ENCODE measurements around the gene TMEM185B.

The TMEM185B gene

DNA sequence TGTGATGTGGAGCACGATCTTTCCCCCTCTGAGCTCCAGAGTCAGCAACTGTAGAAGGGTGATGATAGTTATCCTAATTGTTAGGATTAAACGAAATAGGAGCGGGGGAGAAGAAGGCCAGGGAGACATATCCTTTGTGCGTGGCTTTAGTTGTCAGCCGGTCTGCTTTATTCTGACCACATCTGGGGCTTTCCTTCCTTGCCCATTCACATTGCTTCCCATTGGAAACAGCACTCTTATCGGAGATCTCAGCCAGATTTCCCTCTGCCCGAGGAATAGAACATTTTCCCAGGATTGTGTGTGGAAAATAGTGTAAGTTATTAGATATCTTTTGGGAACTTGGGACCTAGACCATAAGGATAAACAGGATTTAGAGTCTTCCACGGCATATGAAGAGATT lies 31.0 kb upstream of the TMEM185B start:
- Histone ChIP-seq H2AFZ (ENCODE audit: low read length) (no peak overlapping the region), H3K9me2 (replicated peaks; ENCODE audit: low read depth, low read length) (no peaks in the 10 kb centered on the region), H3K36me3 (ENCODE audit: insufficient read depth, low read length) (no peaks in the 10 kb centered on the region), H3F3A (ENCODE audit: low read depth) (no peaks in the 10 kb centered on the region), H3K9ac (ENCODE audit: low read depth, low read length, poor library complexity, severe bottlenecking) (no peak overlapping the region), H4K20me1 (ENCODE audit: insufficient read depth, low read length, poor library complexity, severe bottlenecking) (no peaks in the 10 kb centered on the region), H3K27me3 (ENCODE audit: insufficient read depth, low read length, poor library complexity, severe bottlenecking) (no peaks in the 10 kb centered on the region), H3K9me3 (ENCODE audit: insufficient read depth, low read depth, low read length) (no peaks in the 10 kb centered on the region), H3K79me2 (ENCODE audit: insufficient read depth, low read length) (peaks cover 37% of the 10 kb centered on the region), H3K4me2 (ENCODE audit: low read depth, low read length, poor library complexity, severe bottlenecking) (peak overlapping the region; percentile 82), H3K4me3 (ENCODE audit: low read length, poor library complexity, severe bottlenecking) (peak overlapping the region; percentile 79), H3K4me1 (ENCODE audit: insufficient read depth, low read length, poor library complexity, severe bottlenecking) (peaks cover 60% of the 10 kb centered on the region)
- TF ChIP-seq EZH2phosphoT487 (IDR thresholded peaks at IDR 0.05; ENCODE audit: borderline replicate concordance) (no peak), CTCF (conservative IDR thresholded peaks at IDR 0.05; ENCODE audit: low read length) (no peak)

- Histone ChIP-seq H3K79me2 (ENCODE audit: insufficient read depth, low read length) (peaks cover 34% of the 10 kb centered on the region), H3K4me1 (ENCODE audit: insufficient read depth, low read length, poor library complexity, severe bottlenecking) (peaks cover 58% of the 10 kb centered on the region), H3K9me2 (replicated peaks; ENCODE audit: low read depth, low read length) (no peaks in the 10 kb centered on the region), H3K27me3 (ENCODE audit: insufficient read depth, low read length, poor library complexity, severe bottlenecking) (no peaks in the 10 kb centered on the region), H2AFZ (ENCODE audit: low read length) (peak overlapping the region; percentile 85), H3F3A (ENCODE audit: low read depth) (no peaks in the 10 kb centered on the region), H3K9ac (ENCODE audit: low read depth, low read length, poor library complexity, severe bottlenecking) (peak overlapping the region; percentile 83), H4K20me1 (ENCODE audit: insufficient read depth, low read length, poor library complexity, severe bottlenecking) (no peaks in the 10 kb centered on the region), H3K9me3 (ENCODE audit: insufficient read depth, low read depth, low read length) (no peaks in the 10 kb centered on the region), H3K4me3 (ENCODE audit: low read length, poor library complexity, severe bottlenecking) (peak overlapping the region; percentile 79), H3K4me2 (ENCODE audit: low read depth, low read length, poor library complexity, severe bottlenecking) (peak overlapping the region; percentile 82), H3K36me3 (ENCODE audit: insufficient read depth, low read length) (no peaks in the 10 kb centered on the region)
- TF ChIP-seq EZH2phosphoT487 (IDR thresholded peaks at IDR 0.05; ENCODE audit: borderline replicate concordance) = no peak
- TF ChIP-seq CTCF (conservative IDR thresholded peaks at IDR 0.05; ENCODE audit: low read length) = peak; percentile 32
These were observed 30.1 kb upstream of the TMEM185B start for GRCh38 chr2:120253021-120253882.

GRCh38 chr2:120252225-120253020 lies 29.2 kb upstream of the TMEM185B start, which contains the start of gene RALB:
Gene RALB (plus strand): TSS chr2:120252852. CDS start chr2:120278665, 25,813 bp downstream.
- no peaks in the 10 kb centered on the region for H3K9me2 ChIP-seq (replicated peaks; ENCODE audit: low read depth, low read length)
- no peaks in the 10 kb centered on the region for H3K36me3 ChIP-seq (ENCODE audit: insufficient read depth, low read length)
- TF ChIP-seq CTCF (conservative IDR thresholded peaks at IDR 0.05; ENCODE audit: low read length) = no peak
- TF ChIP-seq EZH2phosphoT487 (IDR thresholded peaks at IDR 0.05; ENCODE audit: borderline replicate concordance) = no peak
- peak within 1 kb of the TSS; percentile 99 for H2AFZ ChIP-seq (ENCODE audit: low read length)
- no peaks in the 10 kb centered on the region for H3F3A ChIP-seq (ENCODE audit: low read depth)
- no peaks in the 10 kb centered on the region for H3K9me3 ChIP-seq (ENCODE audit: insufficient read depth, low read depth, low read length)
- peak within 1 kb of the TSS; percentile 79 for H3K4me3 ChIP-seq (ENCODE audit: low read length, poor library complexity, severe bottlenecking)
- H3K4me2 ChIP-seq (ENCODE audit: low read depth, low read length, poor library complexity, severe bottlenecking) = peak within 1 kb of the TSS; percentile 95
- H3K27me3 ChIP-seq (ENCODE audit: insufficient read depth, low read length, poor library complexity, severe bottlenecking) = no peaks in the 10 kb centered on the region
- peak within 1 kb of the TSS; percentile 83 for H3K9ac ChIP-seq (ENCODE audit: low read depth, low read length, poor library complexity, severe bottlenecking)
- H3K4me1 ChIP-seq (ENCODE audit: insufficient read depth, low read length, poor library complexity, severe bottlenecking) = peaks cover 58% of the 10 kb centered on the region
- H4K20me1 ChIP-seq (ENCODE audit: insufficient read depth, low read length, poor library complexity, severe bottlenecking) = no peaks in the 10 kb centered on the region
- peaks cover 31% of the 10 kb centered on the region for H3K79me2 ChIP-seq (ENCODE audit: insufficient read depth, low read length)
